NCI-H2029 treated with DMSO at 0.1 percent for 48 hours (cell line): ENCODE results near the gene MGP.

Experiments used
- DNase-seq: peaks from one replicate; lab custom pipeline; 2025; lab: John Stamatoyannopoulos, UW

MGP gene

GRCh38 chr12:14860490-14860889 is 25.2 kb downstream of the MGP start:
- DNase-seq: no peak

GRCh38 chr12:14858513-14858912 is 27.1 kb downstream of the MGP start:
- no peak for DNase-seq

GRCh38 chr12:14854586-14855183 is 31.0 kb downstream of the MGP start:
- DNase-seq: no peak

GRCh38 chr12:14853961-14854360 is 31.7 kb downstream of the MGP start:
- DNase-seq: no peak

GRCh38 chr12:14852880-14853279 is 32.8 kb downstream of the MGP start:
- DNase-seq: no peak

- no peak for DNase-seq
Measured at GRCh38 chr12:14850929-14851663, 34.6 kb downstream of the MGP start.

- DNase-seq: no peak
Measured at GRCh38 chr12:14849661-14850060, 36.0 kb downstream of the MGP start.

- no peak for DNase-seq
Measured at GRCh38 chr12:14846876-14847580, 38.6 kb downstream of the MGP start.

GRCh38 chr12:14846042-14846587 is 39.5 kb downstream of the MGP start:
- no peak for DNase-seq

GRCh38 chr12:14845350-14845750 is 40.3 kb downstream of the MGP start:
- DNase-seq: peak; percentile 3

- no peak for DNase-seq
Measured at GRCh38 chr12:14844401-14844800, 41.3 kb downstream of the MGP start.

GRCh38 chr12:14843425-14843887 is 42.2 kb downstream of the MGP start, which contains the start of gene ART4:
ART4 (minus strand) TSS chr12:14843526; CDS start chr12:14843113, 413 bp downstream.
- no peak for DNase-seq

- DNase-seq: no peak
Measured at GRCh38 chr12:14842315-14842714, 43.3 kb downstream of the MGP start.

- no peak for DNase-seq
Measured at GRCh38 chr12:14841761-14842160, 43.9 kb downstream of the MGP start.

GRCh38 chr12:14840616-14841015 is 45.0 kb downstream of the MGP start:
- no peak for DNase-seq

- DNase-seq: no peak
Measured at GRCh38 chr12:14839262-14839661, 46.4 kb downstream of the MGP start.

GRCh38 chr12:14836336-14837210 is 49.1 kb downstream of the MGP start:
- DNase-seq: no peak

GRCh38 chr12:14834509-14834908 is 51.1 kb downstream of the MGP start:
- no peak for DNase-seq

- no peak for DNase-seq
Measured at GRCh38 chr12:14833952-14834351, 51.7 kb downstream of the MGP start.

GRCh38 chr12:14833336-14833735 is 52.3 kb downstream of the MGP start:
- DNase-seq: no peak
